ENCODE data around the gene SRCIN1. TPM values are rescaled to one million over a fixed set of nuclear protein-coding genes. Genes with fewer than 3 reads are reported as not detected.

Gene SRCIN1
- total RNA-seq, 1 donor from 2014 or later: not detected

GRCh38 chr17:38512473-38513058, 93.2 kb downstream of the SRCIN1 start:
- TF ChIP-seq, protein P1, sequence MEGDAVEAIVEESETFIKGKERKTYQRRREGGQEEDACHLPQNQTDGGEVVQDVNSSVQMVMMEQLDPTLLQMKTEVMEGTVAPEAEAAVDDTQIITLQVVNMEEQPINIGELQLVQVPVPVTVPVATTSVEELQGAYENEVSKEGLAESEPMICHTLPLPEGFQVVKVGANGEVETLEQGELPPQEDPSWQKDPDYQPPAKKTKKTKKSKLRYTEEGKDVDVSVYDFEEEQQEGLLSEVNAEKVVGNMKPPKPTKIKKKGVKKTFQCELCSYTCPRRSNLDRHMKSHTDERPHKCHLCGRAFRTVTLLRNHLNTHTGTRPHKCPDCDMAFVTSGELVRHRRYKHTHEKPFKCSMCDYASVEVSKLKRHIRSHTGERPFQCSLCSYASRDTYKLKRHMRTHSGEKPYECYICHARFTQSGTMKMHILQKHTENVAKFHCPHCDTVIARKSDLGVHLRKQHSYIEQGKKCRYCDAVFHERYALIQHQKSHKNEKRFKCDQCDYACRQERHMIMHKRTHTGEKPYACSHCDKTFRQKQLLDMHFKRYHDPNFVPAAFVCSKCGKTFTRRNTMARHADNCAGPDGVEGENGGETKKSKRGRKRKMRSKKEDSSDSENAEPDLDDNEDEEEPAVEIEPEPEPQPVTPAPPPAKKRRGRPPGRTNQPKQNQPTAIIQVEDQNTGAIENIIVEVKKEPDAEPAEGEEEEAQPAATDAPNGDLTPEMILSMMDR (IDR thresholded peaks at IDR 0.05): no peak
- no peak overlapping the region for H3K27ac ChIP-seq
- H3K9me3 ChIP-seq: no peaks in the 10 kb centered on the region
- no peaks in the 10 kb centered on the region for H3K27me3 ChIP-seq
- H3K36me3 ChIP-seq: peaks cover 4 to 18% of the 10 kb centered on the region in 2 donors
- no peaks in the 10 kb centered on the region for H3K4me1 ChIP-seq
- no peak overlapping the region for H3K4me3 ChIP-seq
- no peak for DNase-seq (ENCODE audit: low spot score in 2 of 2)
- intact Hi-C loops (cut with DNase I): no loop called here

GRCh38 chr17:38511150-38512108, 94.3 kb downstream of the SRCIN1 start:
- H3K27me3 ChIP-seq: no peaks in the 10 kb centered on the region
- TF ChIP-seq, protein P1 (IDR thresholded peaks at IDR 0.05): no peak
- intact Hi-C loops (cut with DNase I): no loop called here
- no peak for DNase-seq (ENCODE audit: low spot score in 2 of 2)
- H3K9me3 ChIP-seq: no peaks in the 10 kb centered on the region
- no peaks in the 10 kb centered on the region for H3K4me1 ChIP-seq
- H3K36me3 ChIP-seq: peaks cover 13 to 29% of the 10 kb centered on the region in 2 donors
- no peak overlapping the region for H3K27ac ChIP-seq
- no peak overlapping the region for H3K4me3 ChIP-seq

- no peaks in the 10 kb centered on the region for H3K27me3 ChIP-seq
- intact Hi-C loops (cut with DNase I): no loop called here
- H3K27ac ChIP-seq: no peak overlapping the region
- no peaks in the 10 kb centered on the region for H3K9me3 ChIP-seq
- H3K4me3 ChIP-seq: no peak overlapping the region
- no peak for DNase-seq (ENCODE audit: low spot score in 2 of 2)
- H3K36me3 ChIP-seq: peaks cover 21 to 38% of the 10 kb centered on the region in 2 donors
- TF ChIP-seq, protein P1 (IDR thresholded peaks at IDR 0.05): no peak
- no peaks in the 10 kb centered on the region for H3K4me1 ChIP-seq
Observed at GRCh38 chr17:38510421-38511149, 95.2 kb downstream of the SRCIN1 start.

DNA sequence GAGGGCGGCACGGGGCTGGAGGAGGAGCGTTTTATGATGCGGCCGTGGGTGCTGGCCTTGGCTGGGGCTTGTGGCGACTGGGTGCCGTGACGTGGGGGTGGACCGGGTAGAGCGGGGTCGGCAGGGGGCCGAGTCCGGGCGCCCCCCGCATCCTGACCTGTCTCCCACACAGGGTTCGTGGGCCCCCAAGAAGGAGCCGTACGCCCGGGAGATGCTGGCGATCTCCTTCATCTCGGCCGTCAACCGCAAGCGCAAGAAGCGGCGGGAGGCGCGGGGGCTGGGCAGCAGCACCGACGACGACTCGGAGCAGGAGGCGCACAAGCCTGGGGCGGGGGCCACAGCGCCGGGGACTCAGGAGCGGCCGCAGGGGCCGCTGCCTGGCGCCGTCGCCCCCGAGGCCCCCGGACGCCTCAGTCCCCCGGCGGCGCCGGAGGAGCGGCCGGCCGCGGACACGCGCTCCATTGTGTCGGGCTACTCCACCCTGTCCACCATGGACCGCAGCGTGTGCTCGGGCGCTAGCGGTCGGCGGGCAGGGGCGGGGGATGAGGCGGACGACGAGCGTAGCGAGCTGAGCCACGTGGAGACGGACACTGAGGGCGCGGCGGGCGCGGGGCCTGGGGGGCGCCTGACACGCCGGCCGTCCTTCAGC, 95.9 kb downstream of the SRCIN1 start:
- Histone ChIP-seq H3K4me3 (no peak overlapping the region), H3K27ac (no peak overlapping the region), H3K27me3 (no peaks in the 10 kb centered on the region), H3K9me3 (no peaks in the 10 kb centered on the region), H3K36me3 (peaks cover 24 to 45% of the 10 kb centered on the region in 2 donors), H3K4me1 (no peaks in the 10 kb centered on the region)
- DNase-seq (ENCODE audit: low spot score in 2 of 2): no peak
- intact Hi-C loops (cut with DNase I): no loop called here
- TF ChIP-seq, protein P1 (IDR thresholded peaks at IDR 0.05): no peak
